Osteocyte (in vitro differentiated cells): ENCODE data around the gene SYK. TPM values are rescaled to one million over a fixed set of nuclear protein-coding genes. Genes with fewer than 3 reads are reported as not detected.

Experiments
- DNase-seq: peaks from one replicate; pipeline ENCODE4 v3.0.0; 2021; ENCODE audit warnings: mixed read lengths; ENCODE audit not compliant: unreplicated experiment; ENCODE audit errors: extremely low spot score
- H3K27ac Mint-ChIP-seq: one replicate; pipeline ENCODE4 v1.8.0; 2021; ENCODE audit warnings: mild to moderate bottlenecking, mixed read lengths; ENCODE audit not compliant: unreplicated experiment
- H3K27me3 Mint-ChIP-seq: one replicate; pipeline ENCODE4 v1.8.0; 2021; ENCODE audit warnings: mixed read lengths; ENCODE audit not compliant: unreplicated experiment
- H3K36me3 Mint-ChIP-seq: one replicate; pipeline ENCODE4 v1.8.0; 2021; ENCODE audit warnings: mixed read lengths; ENCODE audit not compliant: unreplicated experiment
- H3K4me1 Mint-ChIP-seq: one replicate; pipeline ENCODE4 v1.8.0; 2021; ENCODE audit warnings: mixed read lengths; ENCODE audit not compliant: unreplicated experiment
- H3K4me3 Mint-ChIP-seq: one replicate; pipeline ENCODE4 v1.8.0; 2021; ENCODE audit warnings: mild to moderate bottlenecking, moderate library complexity, mixed read lengths; ENCODE audit not compliant: unreplicated experiment
- H3K9me3 Mint-ChIP-seq: one replicate; pipeline ENCODE4 v1.8.0; 2021; ENCODE audit warnings: mixed read lengths; ENCODE audit not compliant: unreplicated experiment
- total RNA-seq: library from RNA; stranded (reverse); gene quantifications from 2 replicates; pipeline ENCODE4 v1.2.1, GENCODE V29; 2021
- TF ChIP-seq, protein P1 (sequence below): fragments of 200-600 bp; sonication (generic); IDR thresholded peaks from 2 replicates; pipeline ENCODE4 v1.5.0; 2021; ENCODE audit warnings: antibody characterized with exemption, mild to moderate bottlenecking, moderate library complexity

SYK gene
- total RNA-seq, 1 donor from 2014 or later = not detected

DNA sequence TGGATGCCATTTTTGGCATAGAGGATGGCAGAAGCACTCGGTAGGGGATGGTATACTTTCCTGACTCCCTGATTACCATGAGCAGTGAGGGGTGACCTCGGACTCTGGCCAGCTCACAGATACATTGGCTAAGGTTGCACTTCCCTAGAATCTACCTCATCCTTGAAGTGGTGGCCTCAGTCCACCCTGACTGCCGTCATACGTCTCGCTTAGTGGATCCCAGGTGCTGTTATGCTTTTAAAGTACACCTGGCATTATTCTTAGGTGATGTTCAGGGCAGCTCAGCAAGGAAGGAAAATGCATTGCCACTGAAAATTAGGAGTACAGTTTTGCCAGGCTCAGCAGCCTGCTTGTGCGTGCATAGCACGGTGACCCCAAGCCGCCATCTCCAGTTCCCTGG is 87.3 kb downstream of the SYK start:
- no peak overlapping the region for H3K27ac Mint-ChIP-seq
- peaks cover 61% of the 10 kb centered on the region for H3K27me3 Mint-ChIP-seq
- peaks cover 3% of the 10 kb centered on the region for H3K4me1 Mint-ChIP-seq
- H3K9me3 Mint-ChIP-seq = peaks cover 15% of the 10 kb centered on the region
- DNase-seq = peak; percentile 60
- TF ChIP-seq, protein P1, sequence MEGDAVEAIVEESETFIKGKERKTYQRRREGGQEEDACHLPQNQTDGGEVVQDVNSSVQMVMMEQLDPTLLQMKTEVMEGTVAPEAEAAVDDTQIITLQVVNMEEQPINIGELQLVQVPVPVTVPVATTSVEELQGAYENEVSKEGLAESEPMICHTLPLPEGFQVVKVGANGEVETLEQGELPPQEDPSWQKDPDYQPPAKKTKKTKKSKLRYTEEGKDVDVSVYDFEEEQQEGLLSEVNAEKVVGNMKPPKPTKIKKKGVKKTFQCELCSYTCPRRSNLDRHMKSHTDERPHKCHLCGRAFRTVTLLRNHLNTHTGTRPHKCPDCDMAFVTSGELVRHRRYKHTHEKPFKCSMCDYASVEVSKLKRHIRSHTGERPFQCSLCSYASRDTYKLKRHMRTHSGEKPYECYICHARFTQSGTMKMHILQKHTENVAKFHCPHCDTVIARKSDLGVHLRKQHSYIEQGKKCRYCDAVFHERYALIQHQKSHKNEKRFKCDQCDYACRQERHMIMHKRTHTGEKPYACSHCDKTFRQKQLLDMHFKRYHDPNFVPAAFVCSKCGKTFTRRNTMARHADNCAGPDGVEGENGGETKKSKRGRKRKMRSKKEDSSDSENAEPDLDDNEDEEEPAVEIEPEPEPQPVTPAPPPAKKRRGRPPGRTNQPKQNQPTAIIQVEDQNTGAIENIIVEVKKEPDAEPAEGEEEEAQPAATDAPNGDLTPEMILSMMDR = no peak
- no peaks in the 10 kb centered on the region for H3K36me3 Mint-ChIP-seq
- no peak overlapping the region for H3K4me3 Mint-ChIP-seq

DNA sequence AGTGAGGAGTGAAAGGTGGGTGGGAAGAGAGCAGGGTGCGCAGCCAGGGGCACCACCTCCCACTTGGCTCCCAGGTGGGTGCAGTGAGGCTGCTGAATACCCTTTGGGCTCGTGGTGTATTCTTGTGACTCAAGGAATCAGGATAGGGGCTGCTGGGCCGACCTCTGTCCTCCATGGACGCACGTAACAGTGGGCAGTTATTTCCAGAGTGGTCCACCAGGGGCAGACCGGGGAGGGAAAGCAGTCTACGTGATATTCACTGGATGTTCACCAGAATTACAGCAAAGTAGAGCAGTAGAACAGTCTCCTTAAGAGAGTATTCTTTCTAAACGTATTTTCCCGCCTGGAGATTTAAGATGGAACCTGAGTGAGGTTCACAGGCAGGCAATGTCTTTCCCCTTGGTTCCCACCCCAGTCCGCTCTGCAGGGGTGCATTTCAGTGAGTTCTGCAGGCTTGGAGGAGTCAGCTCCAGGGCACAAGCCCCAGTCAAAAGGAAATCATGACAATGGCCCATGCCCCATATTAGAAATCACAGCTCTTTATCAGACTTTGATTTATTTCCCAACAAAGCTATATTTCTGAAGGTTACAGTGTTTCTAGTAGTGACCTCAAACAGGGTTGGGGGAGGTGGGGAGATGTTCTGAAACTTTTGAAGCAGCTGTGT is 88.7 kb downstream of the SYK start:
- peak; percentile 66 for DNase-seq
- peaks cover 11% of the 10 kb centered on the region for H3K9me3 Mint-ChIP-seq
- H3K4me1 Mint-ChIP-seq = peaks cover 3% of the 10 kb centered on the region
- H3K27ac Mint-ChIP-seq = no peak overlapping the region
- H3K36me3 Mint-ChIP-seq = no peaks in the 10 kb centered on the region
- TF ChIP-seq, protein P1 = no peak
- H3K4me3 Mint-ChIP-seq = no peak overlapping the region
- H3K27me3 Mint-ChIP-seq = peaks cover 62% of the 10 kb centered on the region

DNA sequence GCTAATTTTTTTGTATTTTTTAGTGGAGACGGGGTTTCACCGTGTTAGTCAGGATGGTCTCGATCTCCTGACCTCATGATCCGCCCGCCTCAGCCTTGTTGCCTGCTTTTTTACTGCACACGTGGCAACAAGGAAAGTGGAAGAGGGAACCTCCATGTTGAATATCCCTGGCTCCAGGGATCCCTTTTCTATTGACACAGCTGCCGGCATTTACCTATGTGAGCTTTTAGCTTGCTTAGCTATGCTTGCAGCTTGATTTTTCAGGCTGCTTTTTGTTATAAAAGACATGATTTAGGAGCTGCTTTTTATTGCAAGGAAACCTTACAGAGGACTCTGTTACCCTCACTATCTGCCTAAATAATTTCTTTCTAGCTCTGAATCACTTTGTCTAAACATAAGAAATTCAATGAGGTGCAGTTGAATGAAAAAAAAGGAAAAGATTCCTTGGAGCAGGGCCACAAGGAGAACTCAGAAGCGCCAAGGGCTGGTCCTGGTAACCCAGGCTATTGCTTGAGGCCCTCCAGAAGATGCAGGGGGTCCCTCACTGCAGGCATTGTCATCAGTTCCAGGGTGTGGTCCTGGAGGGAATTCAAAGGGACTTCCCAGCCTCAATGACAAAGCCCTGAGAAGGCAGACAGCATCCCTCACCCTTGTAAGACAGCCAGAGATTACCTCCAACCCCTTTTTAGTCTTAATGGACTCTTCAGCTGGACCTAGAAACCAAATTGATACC is 89.9 kb downstream of the SYK start:
- Mint-ChIP-seq H3K36me3 (no peaks in the 10 kb centered on the region), H3K27me3 (peaks cover 54% of the 10 kb centered on the region), H3K4me1 (peaks cover 3% of the 10 kb centered on the region), H3K4me3 (no peak overlapping the region), H3K27ac (no peak overlapping the region), H3K9me3 (no peaks in the 10 kb centered on the region)
- TF ChIP-seq, protein P1 = no peak
- peak; percentile 62 for DNase-seq

DNA sequence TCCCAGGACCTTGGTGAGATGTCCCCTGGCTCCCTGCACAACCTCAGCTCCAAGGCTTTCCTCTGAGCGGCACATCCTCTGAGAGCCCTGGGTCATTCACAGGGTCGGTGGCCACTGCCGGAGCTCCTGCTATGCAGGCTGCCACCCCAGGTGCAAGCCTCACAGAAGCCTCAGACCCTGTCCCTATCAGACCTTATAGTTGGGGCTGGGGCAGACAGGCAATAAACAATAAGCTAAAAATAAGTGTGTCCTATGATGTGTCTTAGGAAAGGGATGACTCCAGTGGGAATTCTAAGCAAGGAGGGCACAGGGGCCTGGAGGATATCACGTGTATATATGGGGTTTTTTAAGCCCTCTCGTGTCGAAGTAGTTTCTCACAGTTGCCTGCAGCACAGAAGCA is 91.3 kb downstream of the SYK start:
- Mint-ChIP-seq H3K4me3 (no peak overlapping the region), H3K27ac (no peak overlapping the region), H3K4me1 (peaks cover 3% of the 10 kb centered on the region), H3K9me3 (no peaks in the 10 kb centered on the region), H3K27me3 (peaks cover 54% of the 10 kb centered on the region), H3K36me3 (no peaks in the 10 kb centered on the region)
- TF ChIP-seq, protein P1 = no peak
- DNase-seq = no peak

DNA sequence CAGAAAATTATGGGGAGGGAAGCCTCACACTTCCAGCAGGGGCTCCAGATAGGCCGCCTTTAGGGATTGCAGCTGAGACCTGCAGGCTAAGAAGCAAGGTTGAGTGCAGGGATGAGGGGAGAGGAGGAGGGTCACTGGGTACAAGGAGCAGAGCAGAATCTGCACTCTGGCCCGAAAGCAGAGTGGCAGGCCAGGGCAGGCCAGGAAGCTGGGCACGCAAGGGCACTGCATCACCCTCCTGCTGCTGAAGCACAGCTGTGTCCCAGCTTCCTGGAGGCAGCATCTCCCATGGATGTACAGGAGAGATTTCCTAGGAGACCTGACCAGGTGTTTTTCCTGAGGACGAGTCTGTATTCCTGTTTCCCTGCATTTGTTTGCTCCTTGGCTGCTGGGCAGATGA is 92.1 kb downstream of the SYK start:
- Mint-ChIP-seq H3K27me3 (peaks cover 47% of the 10 kb centered on the region), H3K27ac (no peak overlapping the region), H3K4me1 (peaks cover 3% of the 10 kb centered on the region), H3K4me3 (no peak overlapping the region), H3K36me3 (no peaks in the 10 kb centered on the region), H3K9me3 (no peaks in the 10 kb centered on the region)
- TF ChIP-seq, protein P1 = no peak
- DNase-seq = peak; percentile 71
